AG10803 (cell line): ENCODE measurements around the gene ECT2L.

Source experiments
- DNase-seq: peaks from one replicate; pipeline ENCODE4 v3.0.0; 2010; ENCODE audit warnings: low read depth
- H3K4me3 ChIP-seq: 2 replicates; pipeline ENCODE4 v1.5.1; 2011; ENCODE audit warnings: mild to moderate bottlenecking, low read length, control low read depth
- TF ChIP-seq, protein P1 (sequence below): conservative IDR thresholded peaks from 2 replicates; pipeline ENCODE4 v1.5.1; 2011; ENCODE audit warnings: mild to moderate bottlenecking, low read length, control low read depth, inconsistent platforms

Gene ECT2L

DNA sequence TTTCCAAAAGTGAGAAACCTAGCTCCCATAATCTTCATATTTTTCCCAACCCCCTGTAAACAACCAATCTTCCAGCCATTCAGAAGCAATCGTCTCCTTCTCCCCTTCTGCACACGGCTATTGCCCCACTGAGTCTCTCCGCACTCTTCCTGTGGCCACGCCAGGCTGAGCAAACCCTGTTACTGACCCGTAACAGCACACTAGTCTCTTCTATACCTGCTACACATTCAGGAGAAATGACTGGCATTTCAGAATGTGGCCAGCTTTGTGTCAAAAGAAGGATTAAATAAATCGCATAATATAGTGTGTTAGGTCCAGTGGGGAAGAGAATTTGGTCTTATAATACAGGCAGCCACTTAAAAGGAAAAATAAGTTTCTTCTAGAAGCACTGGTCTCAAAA is 41.4 kb downstream of the ECT2L start:
- no peak for DNase-seq
- TF ChIP-seq, protein P1, sequence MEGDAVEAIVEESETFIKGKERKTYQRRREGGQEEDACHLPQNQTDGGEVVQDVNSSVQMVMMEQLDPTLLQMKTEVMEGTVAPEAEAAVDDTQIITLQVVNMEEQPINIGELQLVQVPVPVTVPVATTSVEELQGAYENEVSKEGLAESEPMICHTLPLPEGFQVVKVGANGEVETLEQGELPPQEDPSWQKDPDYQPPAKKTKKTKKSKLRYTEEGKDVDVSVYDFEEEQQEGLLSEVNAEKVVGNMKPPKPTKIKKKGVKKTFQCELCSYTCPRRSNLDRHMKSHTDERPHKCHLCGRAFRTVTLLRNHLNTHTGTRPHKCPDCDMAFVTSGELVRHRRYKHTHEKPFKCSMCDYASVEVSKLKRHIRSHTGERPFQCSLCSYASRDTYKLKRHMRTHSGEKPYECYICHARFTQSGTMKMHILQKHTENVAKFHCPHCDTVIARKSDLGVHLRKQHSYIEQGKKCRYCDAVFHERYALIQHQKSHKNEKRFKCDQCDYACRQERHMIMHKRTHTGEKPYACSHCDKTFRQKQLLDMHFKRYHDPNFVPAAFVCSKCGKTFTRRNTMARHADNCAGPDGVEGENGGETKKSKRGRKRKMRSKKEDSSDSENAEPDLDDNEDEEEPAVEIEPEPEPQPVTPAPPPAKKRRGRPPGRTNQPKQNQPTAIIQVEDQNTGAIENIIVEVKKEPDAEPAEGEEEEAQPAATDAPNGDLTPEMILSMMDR = no peak
- no peak overlapping the region for H3K4me3 ChIP-seq

DNA sequence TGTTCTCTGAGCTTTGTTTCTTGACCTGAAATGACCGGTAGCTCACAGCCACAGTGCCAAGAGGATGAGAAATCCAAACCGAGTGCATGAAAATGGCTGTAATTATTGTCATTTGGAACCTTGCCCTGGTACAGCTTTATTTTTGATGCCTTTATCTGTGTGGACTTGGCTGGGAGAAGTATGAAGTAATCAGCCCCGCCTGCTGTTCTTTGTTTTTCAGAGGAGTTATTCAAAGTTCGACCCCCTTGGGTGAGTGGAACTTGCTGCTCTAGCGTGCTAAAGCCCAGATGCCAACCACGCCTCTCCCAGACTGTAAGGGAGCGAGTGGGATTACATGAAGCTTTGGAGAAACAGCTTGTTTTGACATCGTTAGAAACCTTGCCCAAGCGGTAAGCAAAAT is 48.3 kb downstream of the ECT2L start:
- DNase-seq = peak; percentile 94
- H3K4me3 ChIP-seq = peak overlapping the region; percentile 17; the same call in 1 of the 2 replicates
- TF ChIP-seq, protein P1 = no peak

DNA sequence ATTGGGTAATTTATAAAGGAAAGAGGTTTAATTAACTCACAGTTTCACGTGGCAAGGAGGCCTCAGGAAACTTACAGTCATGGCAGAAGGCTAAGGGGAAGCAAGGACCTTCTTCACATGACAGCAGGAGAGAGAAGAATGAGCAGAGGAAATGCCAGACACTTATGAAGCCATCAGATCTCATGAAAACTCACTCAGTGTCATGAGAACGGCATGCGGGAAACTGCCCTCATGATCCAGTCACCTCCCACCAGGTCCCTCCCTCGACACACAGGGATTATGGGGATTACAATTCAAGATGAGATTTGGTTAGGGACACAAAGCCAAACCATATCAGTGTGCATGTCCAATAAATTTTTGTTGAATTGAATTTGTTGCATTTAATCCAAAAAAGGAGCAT is 52.0 kb downstream of the ECT2L start:
- H3K4me3 ChIP-seq = no peak overlapping the region
- peak; percentile 10 for DNase-seq
- TF ChIP-seq, protein P1 = no peak

DNA sequence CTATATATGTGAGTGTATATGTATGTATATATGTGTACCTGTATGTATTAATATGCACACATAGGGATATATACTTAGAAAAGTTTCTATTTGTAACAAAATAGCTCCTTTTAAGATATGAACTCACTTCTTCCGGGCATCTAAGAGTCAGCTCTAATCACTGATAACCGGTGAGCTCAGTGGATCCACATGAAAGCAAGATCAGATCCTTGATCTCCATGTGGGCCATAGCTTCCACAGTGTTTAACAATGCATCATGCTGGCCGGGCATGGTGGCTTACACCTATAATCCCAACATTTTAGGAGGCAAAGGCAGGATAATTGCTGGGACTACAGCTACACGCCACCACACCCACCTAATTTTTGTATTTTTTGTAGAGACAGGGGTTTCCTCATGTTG is 52.6 kb downstream of the ECT2L start:
- DNase-seq = no peak
- H3K4me3 ChIP-seq = no peak overlapping the region
- TF ChIP-seq, protein P1 = no peak

DNA sequence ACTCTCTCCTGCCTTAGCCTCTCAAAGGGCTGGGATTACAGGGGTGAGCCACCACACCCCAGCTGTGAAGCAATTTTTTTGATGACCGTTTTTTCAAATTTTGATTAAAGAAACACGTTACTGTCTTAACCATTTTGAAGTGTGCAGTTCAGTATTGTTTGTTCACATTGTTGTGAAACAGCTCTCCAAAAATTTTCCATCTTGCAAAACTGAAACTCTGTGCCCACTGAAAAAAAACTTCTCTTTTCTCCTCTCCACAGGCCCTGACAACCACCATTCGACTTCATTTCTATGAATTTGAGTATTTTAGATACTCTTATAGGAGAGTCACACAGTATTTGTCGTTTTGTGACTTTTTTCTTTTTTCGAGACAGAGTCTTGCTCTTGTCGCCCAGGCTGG is 53.9 kb downstream of the ECT2L start:
- H3K4me3 ChIP-seq = no peak overlapping the region
- TF ChIP-seq, protein P1 = no peak
- no peak for DNase-seq

DNA sequence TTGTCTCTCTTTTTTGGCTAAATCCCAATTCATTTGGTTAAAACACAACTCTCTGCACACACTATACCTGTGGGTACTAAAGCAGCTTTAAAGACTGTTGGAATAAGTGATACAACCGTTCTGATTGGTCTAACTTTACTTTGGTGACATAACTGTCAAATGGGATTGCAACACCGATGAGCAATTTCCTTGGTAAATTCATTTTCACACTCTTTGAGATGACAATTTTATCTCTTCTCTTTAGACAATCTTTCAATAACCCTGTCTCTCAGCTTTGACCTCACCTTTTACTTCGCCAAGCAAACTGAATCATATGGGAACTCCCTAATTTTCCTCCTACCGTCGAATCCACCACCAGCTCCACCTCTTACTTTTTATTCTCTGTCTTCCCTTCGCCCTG is 60.8 kb downstream of the ECT2L start:
- no peak overlapping the region for H3K4me3 ChIP-seq
- DNase-seq = no peak
- TF ChIP-seq, protein P1 = no peak

DNA sequence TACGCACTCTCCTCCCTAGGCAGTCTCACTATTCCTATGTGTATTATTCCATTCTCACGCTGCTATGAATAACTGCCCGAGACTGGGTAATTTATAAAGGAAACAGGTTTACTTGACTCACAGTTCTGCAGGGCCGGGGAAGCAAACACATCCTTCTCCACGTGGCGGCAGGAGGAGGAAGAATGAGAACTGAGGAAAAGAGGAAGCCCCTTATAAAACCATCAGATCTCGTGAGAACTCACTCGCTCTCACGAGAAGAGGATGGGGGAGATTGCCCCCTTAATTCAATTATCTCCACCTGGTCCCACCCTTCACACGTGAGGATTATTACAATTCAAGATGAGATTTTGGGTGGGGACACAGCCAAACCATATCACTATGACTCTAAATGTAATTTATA is 61.9 kb downstream of the ECT2L start:
- no peak overlapping the region for H3K4me3 ChIP-seq
- TF ChIP-seq, protein P1 = no peak
- no peak for DNase-seq
